ENCODE measurements around the gene TMC1.

TMC1 gene

DNA sequence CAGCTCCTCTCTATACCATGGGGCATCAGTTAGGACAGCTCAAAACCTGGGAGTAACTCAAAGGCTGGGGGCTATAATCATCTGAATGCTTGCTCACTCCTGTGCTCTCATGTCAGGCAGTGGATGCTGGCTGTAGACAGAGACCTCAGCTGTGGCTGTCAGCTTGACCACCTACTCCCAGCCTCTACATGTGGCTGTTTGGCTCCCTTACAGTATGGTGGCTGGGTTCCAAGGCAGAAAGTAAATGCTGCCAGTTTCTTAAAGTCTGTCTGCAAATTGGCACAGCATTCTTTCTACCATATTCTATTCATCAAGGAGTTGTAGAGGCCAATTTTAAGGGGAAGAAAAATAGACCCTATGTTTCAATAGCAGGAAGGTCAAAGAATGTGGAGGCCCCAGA is 66.9 kb downstream of the TMC1 start:
- no peak overlapping the region for H3K4me3 ChIP-seq (ENCODE audit: low read depth in 1 of 2, low read length in 2 of 2)
- H3K79me2 ChIP-seq (ENCODE audit: insufficient read depth, low read length), result no peaks in the 10 kb centered on the region

DNA sequence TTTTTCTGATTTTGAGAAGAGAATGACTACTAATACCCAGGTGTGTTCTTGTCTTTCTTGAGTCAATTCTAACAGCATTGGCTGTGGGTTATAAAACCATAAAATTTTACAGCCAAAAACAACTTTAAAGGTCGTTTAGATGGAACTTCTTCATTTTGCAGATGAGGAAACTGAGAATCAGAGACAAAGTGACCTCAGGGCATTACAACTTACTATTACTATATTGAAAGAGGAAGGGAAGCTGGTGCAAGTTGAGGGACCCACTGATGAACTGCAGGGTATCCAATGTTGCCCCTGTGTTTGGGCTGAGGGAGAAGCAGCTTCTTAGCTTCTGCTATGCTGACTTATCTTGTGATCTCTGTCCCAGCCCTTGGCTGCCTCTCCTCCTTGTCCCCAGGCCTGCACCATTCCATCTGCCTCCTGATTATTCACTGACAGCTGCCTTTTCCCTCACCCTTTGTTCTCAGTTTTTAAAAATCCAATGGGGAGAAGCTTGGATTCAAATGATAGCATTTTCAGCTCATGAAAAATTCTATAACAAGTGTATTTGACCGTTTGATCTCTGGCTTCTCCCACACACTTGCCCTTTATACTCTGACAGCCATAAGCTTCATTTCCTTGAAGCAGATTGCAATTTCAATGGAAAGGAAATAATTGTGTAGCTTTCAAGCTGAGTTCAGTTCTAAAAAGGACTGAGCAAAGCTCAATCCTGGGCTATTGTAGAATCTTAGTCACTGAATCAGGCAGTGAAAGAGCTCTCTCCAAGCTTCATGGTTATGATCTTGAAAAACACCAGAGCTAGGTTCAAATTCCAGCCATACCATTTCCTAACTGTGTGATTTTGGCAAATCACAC is 68.5 kb downstream of the TMC1 start:
- H3K9me3 ChIP-seq (ENCODE audit: insufficient read depth, low read length, severe bottlenecking), result no peaks in the 10 kb centered on the region
- H4K20me1 ChIP-seq (ENCODE audit: insufficient read depth, low read length), result no peaks in the 10 kb centered on the region
- no peak overlapping the region for H3K9ac ChIP-seq (ENCODE audit: low read depth, low read length)
- no peaks in the 10 kb centered on the region for H3K4me1 ChIP-seq (ENCODE audit: insufficient read depth, low read length)
- no peak for ATAC-seq (ENCODE audit: insufficient read depth, low read depth)
- H2AFZ ChIP-seq (ENCODE audit: low read depth, low read length), result no peak overlapping the region
- H3K79me2 ChIP-seq (ENCODE audit: insufficient read depth, low read length), result no peaks in the 10 kb centered on the region
- TF ChIP-seq EZH2 (IDR thresholded peaks at IDR 0.05; ENCODE audit: borderline replicate concordance, low read depth, low read length, severe bottlenecking), result no peak
- TF ChIP-seq, protein P1, sequence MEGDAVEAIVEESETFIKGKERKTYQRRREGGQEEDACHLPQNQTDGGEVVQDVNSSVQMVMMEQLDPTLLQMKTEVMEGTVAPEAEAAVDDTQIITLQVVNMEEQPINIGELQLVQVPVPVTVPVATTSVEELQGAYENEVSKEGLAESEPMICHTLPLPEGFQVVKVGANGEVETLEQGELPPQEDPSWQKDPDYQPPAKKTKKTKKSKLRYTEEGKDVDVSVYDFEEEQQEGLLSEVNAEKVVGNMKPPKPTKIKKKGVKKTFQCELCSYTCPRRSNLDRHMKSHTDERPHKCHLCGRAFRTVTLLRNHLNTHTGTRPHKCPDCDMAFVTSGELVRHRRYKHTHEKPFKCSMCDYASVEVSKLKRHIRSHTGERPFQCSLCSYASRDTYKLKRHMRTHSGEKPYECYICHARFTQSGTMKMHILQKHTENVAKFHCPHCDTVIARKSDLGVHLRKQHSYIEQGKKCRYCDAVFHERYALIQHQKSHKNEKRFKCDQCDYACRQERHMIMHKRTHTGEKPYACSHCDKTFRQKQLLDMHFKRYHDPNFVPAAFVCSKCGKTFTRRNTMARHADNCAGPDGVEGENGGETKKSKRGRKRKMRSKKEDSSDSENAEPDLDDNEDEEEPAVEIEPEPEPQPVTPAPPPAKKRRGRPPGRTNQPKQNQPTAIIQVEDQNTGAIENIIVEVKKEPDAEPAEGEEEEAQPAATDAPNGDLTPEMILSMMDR (IDR thresholded peaks at IDR 0.05; ENCODE audit: borderline replicate concordance, extremely low read depth, low read length, poor library complexity, severe bottlenecking), result no peak
- DNase-seq, result no peak
- H3K4me3 ChIP-seq (ENCODE audit: low read depth in 1 of 2, low read length in 2 of 2), result no peak overlapping the region
- no peak overlapping the region for H3K27ac ChIP-seq (ENCODE audit: low read length)
- no peak overlapping the region for H3K4me2 ChIP-seq (ENCODE audit: insufficient read depth, low read length)
- no peaks in the 10 kb centered on the region for H3K36me3 ChIP-seq (ENCODE audit: insufficient read depth, low read length)
- peaks cover 3% of the 10 kb centered on the region for H3K27me3 ChIP-seq (ENCODE audit: insufficient read depth, low read length, poor library complexity)

More for the DNA sequence above, 66.9 kb downstream of the TMC1 start:
- H3K4me2 ChIP-seq (ENCODE audit: insufficient read depth, low read length), result no peak overlapping the region
- no peak overlapping the region for H3K9ac ChIP-seq (ENCODE audit: low read depth, low read length)
- H3K27me3 ChIP-seq (ENCODE audit: insufficient read depth, low read length, poor library complexity), result peaks cover 3% of the 10 kb centered on the region
- no peak overlapping the region for H3K27ac ChIP-seq (ENCODE audit: low read length)
- H3K9me3 ChIP-seq (ENCODE audit: insufficient read depth, low read length, severe bottlenecking), result no peaks in the 10 kb centered on the region
- DNase-seq (no peak), ATAC-seq (ENCODE audit: insufficient read depth, low read depth) (no peak)
- H4K20me1 ChIP-seq (ENCODE audit: insufficient read depth, low read length), result no peaks in the 10 kb centered on the region
- no peak for TF ChIP-seq EZH2 (IDR thresholded peaks at IDR 0.05; ENCODE audit: borderline replicate concordance, low read depth, low read length, severe bottlenecking)
- TF ChIP-seq, protein P1 (IDR thresholded peaks at IDR 0.05; ENCODE audit: borderline replicate concordance, extremely low read depth, low read length, poor library complexity, severe bottlenecking), result no peak
- H3K4me1 ChIP-seq (ENCODE audit: insufficient read depth, low read length), result no peaks in the 10 kb centered on the region
- H3K36me3 ChIP-seq (ENCODE audit: insufficient read depth, low read length), result no peaks in the 10 kb centered on the region
- H2AFZ ChIP-seq (ENCODE audit: low read depth, low read length), result no peak overlapping the region

DNA sequence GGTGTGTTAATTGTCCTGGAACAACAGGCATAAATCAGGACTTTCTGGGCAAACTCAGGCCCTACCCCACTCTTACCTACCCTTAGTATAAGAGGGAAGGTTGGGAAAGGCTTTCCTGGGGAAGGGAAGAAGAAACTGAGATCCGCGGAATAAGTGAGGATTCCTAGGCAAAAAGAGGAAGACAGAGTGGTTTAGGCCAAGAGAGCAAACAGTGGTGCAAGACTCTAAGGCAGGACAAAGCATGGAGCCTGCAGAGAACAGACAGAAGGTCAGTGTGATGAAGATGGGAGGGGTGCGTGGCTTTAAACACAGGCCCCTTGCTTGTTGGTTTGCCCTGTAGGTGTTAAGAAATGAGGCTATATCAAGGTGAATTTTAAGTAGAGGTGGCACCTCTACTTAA is 69.4 kb downstream of the TMC1 start:
- no peak for DNase-seq
- Histone ChIP-seq H3K4me2 (ENCODE audit: insufficient read depth, low read length) (no peak overlapping the region), H4K20me1 (ENCODE audit: insufficient read depth, low read length) (no peaks in the 10 kb centered on the region)

More for the DNA sequence above, 69.4 kb downstream of the TMC1 start:
- no peaks in the 10 kb centered on the region for H3K4me1 ChIP-seq (ENCODE audit: insufficient read depth, low read length)
- TF ChIP-seq, protein P1 (IDR thresholded peaks at IDR 0.05; ENCODE audit: borderline replicate concordance, extremely low read depth, low read length, poor library complexity, severe bottlenecking), result no peak
- no peak for TF ChIP-seq EZH2 (IDR thresholded peaks at IDR 0.05; ENCODE audit: borderline replicate concordance, low read depth, low read length, severe bottlenecking)
- no peak overlapping the region for H3K4me3 ChIP-seq (ENCODE audit: low read depth in 1 of 2, low read length in 2 of 2)
- H3K36me3 ChIP-seq (ENCODE audit: insufficient read depth, low read length), result no peaks in the 10 kb centered on the region
- no peak overlapping the region for H2AFZ ChIP-seq (ENCODE audit: low read depth, low read length)
- no peak overlapping the region for H3K9ac ChIP-seq (ENCODE audit: low read depth, low read length)
- ATAC-seq (ENCODE audit: insufficient read depth, low read depth), result no peak
- H3K27me3 ChIP-seq (ENCODE audit: insufficient read depth, low read length, poor library complexity), result peaks cover 8% of the 10 kb centered on the region
- H3K79me2 ChIP-seq (ENCODE audit: insufficient read depth, low read length), result no peaks in the 10 kb centered on the region
- H3K9me3 ChIP-seq (ENCODE audit: insufficient read depth, low read length, severe bottlenecking), result no peaks in the 10 kb centered on the region
- no peak overlapping the region for H3K27ac ChIP-seq (ENCODE audit: low read length)
